ENCODE data around the gene GAL3ST2.

- TF ChIP-seq GATA3 (IDR thresholded peaks at IDR 0.05; ENCODE audit: low read depth, low read length) (no peak), GATA2 (IDR thresholded peaks at IDR 0.05; ENCODE audit: low read depth, low read length) (no peak)
Observed at GRCh38 chr2:241750076-241750840, 26.4 kb upstream of the GAL3ST2 start.

Measured in SH-SY5Y (cell line).